NT2/D1 (cell line): ENCODE results near the gene CPED1.

Source experiments
- SUZ12 ChIP-seq: IDR thresholded peaks from 2 replicates; pipeline ENCODE4 v1.6.1; 2011; ENCODE audit not compliant: insufficient read length, insufficient read depth; ENCODE audit errors: extremely low read depth
- YY1 ChIP-seq: IDR thresholded peaks from 2 replicates; pipeline ENCODE4 v1.6.1; 2011; ENCODE audit not compliant: insufficient read length, insufficient read depth
- ZNF274 ChIP-seq: IDR thresholded peaks from 2 replicates; pipeline ENCODE4 v1.6.1; 2011; ENCODE audit warnings: mild to moderate bottlenecking, low read depth, low read length

DNA sequence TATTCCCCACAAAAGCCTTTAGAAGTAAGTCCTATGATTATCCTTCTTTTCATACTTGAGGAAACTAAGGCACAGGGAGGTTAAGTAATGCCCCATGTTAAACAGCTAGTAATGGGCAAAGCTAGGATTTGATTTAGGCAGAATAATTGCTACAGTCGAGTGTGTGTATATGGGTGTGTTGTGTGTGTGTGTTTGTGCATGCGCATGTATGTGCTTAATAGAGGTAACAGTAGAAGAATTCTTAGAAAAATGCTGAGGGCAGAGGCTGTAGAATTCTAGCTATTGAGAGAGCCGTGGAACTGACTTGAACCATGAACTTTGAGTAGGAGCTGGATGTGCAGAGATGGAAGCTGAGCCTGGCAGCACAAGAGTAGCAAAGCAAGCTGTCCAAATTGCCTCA is 208.9 kb downstream of the CPED1 start:
- TF ChIP-seq ZNF274 (no peak), YY1 (no peak), SUZ12 (no peak)
